Naive B cell (primary cell): ENCODE results near the gene TSHZ1. TPM values are rescaled to one million over a fixed set of nuclear protein-coding genes. Genes with fewer than 3 reads are reported as not detected.
A peak's percentile ranks its signal among the peaks of the same experiment; 100 is the strongest.
"Not testable (repeated sequence)": the region's sequence is repeated elsewhere in the genome, so short reads cannot be mapped to it uniquely, and the experiment has no call there.

Experiments
- ATAC-seq, 2 donors: fragments of 150-1000 bp; cut with Tn5 transposase; 2 replicates each; pipeline ENCODE4 v1.10.0; 2021; ENCODE audit warnings: low read depth in 2 of 2, mild to moderate bottlenecking in 2 of 2, moderate library complexity in 2 of 2
- DNase-seq: peaks from one replicate; pipeline ENCODE4 v3.0.0; 2022
- H3K27ac Mint-ChIP-seq, 6 donors: one replicate each; pipeline ENCODE4 v1.8.0; 2020 to 2022; ENCODE audit warnings: mild to moderate bottlenecking in 6 of 6, mixed read lengths in 6 of 6, moderate library complexity in 5 of 6, inconsistent platforms in 2 of 6
- H3K27me3 Mint-ChIP-seq, 3 donors: one replicate each; pipeline ENCODE4 v1.8.0; 2021 to 2022; ENCODE audit warnings: mixed read lengths in 3 of 3, mild to moderate bottlenecking in 1 of 3
- H3K36me3 Mint-ChIP-seq, 2 donors: one replicate each; pipeline ENCODE4 v1.8.0; 2020 to 2022; ENCODE audit warnings: mixed read lengths in 2 of 2, inconsistent platforms in 1 of 2, mild to moderate bottlenecking in 1 of 2
- H3K4me1 Mint-ChIP-seq, 3 donors: one replicate each; pipeline ENCODE4 v1.8.0; 2020 to 2022; ENCODE audit warnings: mixed read lengths in 3 of 3, inconsistent platforms in 1 of 3, mild to moderate bottlenecking in 1 of 3, moderate library complexity in 1 of 3
- H3K4me3 Mint-ChIP-seq, 8 donors: one replicate each; pipeline ENCODE4 v1.8.0; 2020 to 2022; ENCODE audit warnings: mild to moderate bottlenecking in 8 of 8, mixed read lengths in 8 of 8, moderate library complexity in 8 of 8, inconsistent platforms in 2 of 8
- H3K9me3 Mint-ChIP-seq, 7 donors: one replicate each; pipeline ENCODE4 v1.8.0; 2020 to 2022; ENCODE audit warnings: mixed read lengths in 7 of 7, mild to moderate bottlenecking in 5 of 7, inconsistent platforms in 2 of 7, moderate library complexity in 1 of 7
- polyA plus RNA-seq, 6 donors: library from polyadenylated mRNA; unstranded; fragments of 300-500 nt; fragmentation: Illumina TruSeq; gene quantifications; one replicate each; pipeline ENCODE4 v1.2.3, GENCODE V29; 2021; ENCODE audit warnings: low read depth in 6 of 6

The TSHZ1 gene
- polyA plus RNA-seq, 6 donors from 2014 or later, result 0.41 to 2.2 (median 1.7) TPM

DNA sequence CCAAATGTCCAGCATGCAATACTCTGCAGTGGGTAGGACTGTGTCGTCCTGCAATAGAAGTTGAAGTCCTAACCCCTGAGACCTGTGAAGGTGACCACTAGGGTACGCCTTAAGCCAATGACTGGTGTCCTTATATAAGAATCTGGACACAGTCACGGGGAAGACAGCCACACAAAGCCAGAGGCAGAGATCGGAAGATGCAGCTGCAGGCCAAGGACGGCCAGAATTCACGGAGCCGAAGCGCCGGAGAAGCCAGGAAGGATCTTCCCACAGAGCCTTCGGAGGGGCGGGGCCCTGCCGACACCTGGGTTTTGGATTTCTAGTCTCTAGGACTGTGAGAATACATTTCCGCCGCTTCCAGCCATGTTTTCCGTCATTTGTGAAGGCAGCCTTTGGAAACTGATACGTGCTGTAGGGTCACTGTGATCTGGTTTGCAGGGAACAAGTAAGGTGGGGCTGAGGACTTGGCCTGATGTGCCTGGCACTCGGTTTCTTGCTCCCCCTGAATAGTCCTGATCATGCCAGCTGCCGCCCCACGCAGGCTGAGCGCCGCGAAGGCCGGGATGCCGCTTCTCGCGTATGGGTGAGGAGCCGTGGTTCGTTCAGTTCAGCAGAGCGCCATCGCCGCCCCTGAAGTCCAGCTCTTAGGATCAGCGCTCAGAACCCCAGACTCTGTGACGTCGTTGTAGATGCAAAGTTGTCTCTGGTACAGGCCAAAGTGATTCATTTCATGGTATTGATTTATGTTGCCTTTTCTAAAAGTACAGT lies 40.4 kb upstream of the TSHZ1 start:
- DNase-seq (no peak), ATAC-seq (no peak)
- Mint-ChIP-seq H3K36me3 (no peaks in the 10 kb centered on the region), H3K9me3 (no peaks in the 10 kb centered on the region), H3K4me1 (peaks cover 12 to 19% (median 15%) of the 10 kb centered on the region in 3 donors), H3K4me3 (no peak overlapping the region), H3K27me3 (peaks cover 10 to 13% (median 11%) of the 10 kb centered on the region in 3 donors), H3K27ac (no peak overlapping the region)

- H3K4me1 Mint-ChIP-seq, result peaks cover 12 to 19% (median 15%) of the 10 kb centered on the region in 3 donors
- H3K9me3 Mint-ChIP-seq, result no peaks in the 10 kb centered on the region
- H3K27me3 Mint-ChIP-seq, result peaks cover 10 to 13% (median 11%) of the 10 kb centered on the region in 3 donors
- H3K27ac Mint-ChIP-seq, result no peak overlapping the region
- no peak overlapping the region for H3K4me3 Mint-ChIP-seq
- ATAC-seq (no peak), DNase-seq (no peak)
- no peaks in the 10 kb centered on the region for H3K36me3 Mint-ChIP-seq
Observed at GRCh38 chr18:75170916-75171315, 39.7 kb upstream of the TSHZ1 start.

- ATAC-seq (peak; percentile 7 to 21), DNase-seq (no peak)
- Mint-ChIP-seq H3K9me3 (no peaks in the 10 kb centered on the region), H3K4me1 (peaks cover 12 to 19% (median 15%) of the 10 kb centered on the region in 3 donors), H3K27ac (peak overlapping the region in 3 of 6 donors; percentile 35 to 88 (median 86)), H3K27me3 (peaks cover 0 to 4% (median under 1%) of the 10 kb centered on the region in 3 donors), H3K4me3 (no peak overlapping the region), H3K36me3 (no peaks in the 10 kb centered on the region)
Observed at GRCh38 chr18:75172299-75173124, 38.1 kb upstream of the TSHZ1 start.

DNA sequence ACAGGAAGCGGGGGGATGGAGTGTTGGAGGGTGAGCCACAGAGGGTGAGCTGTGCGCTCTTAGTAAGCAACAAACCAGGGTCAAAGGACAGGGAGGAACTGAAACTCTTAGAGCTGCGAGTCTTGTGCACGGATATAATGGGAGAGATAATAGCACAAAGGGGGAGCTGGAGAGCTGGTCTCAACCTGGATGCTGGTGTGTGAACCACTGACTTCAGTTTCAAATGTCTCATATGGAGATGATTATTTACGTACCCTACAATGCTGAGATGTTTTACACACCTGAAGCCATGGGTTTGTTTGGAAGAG lies 37.5 kb upstream of the TSHZ1 start:
- DNase-seq (peak; percentile 29), ATAC-seq (peak; percentile 90 to 93)
- Mint-ChIP-seq H3K36me3 (no peaks in the 10 kb centered on the region), H3K27me3 (peaks cover 0 to 4% (median 0%) of the 10 kb centered on the region in 3 donors), H3K27ac (peak overlapping the region in 2 of 6 donors; percentile 35 to 88), H3K4me1 (peaks cover 12 to 19% (median 15%) of the 10 kb centered on the region in 3 donors), H3K4me3 (no peak overlapping the region), H3K9me3 (no peaks in the 10 kb centered on the region)

DNA sequence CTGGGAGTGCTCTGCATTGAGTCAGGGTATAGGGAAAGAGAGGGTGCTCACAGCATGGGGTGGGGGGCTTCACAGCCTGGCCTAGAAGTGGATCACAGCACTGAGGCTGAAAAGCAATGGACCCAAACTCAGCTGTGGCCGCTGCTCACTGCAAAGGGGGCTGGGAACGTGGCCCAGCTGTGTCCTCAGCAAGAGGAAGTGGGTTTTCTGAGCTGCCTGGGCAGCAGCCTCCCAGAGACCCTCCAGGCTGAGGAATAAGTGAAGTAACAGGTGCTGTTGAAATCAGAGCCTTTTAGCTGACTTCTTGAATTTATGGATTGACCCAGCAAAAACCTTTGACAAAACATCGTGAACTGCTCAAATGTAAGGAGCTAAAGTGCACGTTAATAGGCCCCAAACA lies 36.9 kb upstream of the TSHZ1 start:
- no peak for ATAC-seq
- Mint-ChIP-seq H3K36me3 (no peaks in the 10 kb centered on the region), H3K27ac (peak overlapping the region in 2 of 6 donors; percentile 14 to 46)

GRCh38 chr18:75176849-75177248 lies 33.7 kb upstream of the TSHZ1 start:
- DNase-seq (no peak), ATAC-seq (no peak)
- Mint-ChIP-seq H3K4me1 (peaks cover 12 to 19% (median 15%) of the 10 kb centered on the region in 3 donors), H3K9me3 (no peaks in the 10 kb centered on the region), H3K4me3 (no peak overlapping the region), H3K27me3 (peaks cover 0 to 11% (median 0%) of the 10 kb centered on the region in 3 donors), H3K27ac (no peak overlapping the region), H3K36me3 (no peaks in the 10 kb centered on the region)

More for the DNA sequence above, 36.9 kb upstream of the TSHZ1 start:
- Mint-ChIP-seq H3K4me1 (peaks cover 12 to 19% (median 15%) of the 10 kb centered on the region in 3 donors), H3K4me3 (no peak overlapping the region), H3K27me3 (peaks cover 0 to 4% (median 0%) of the 10 kb centered on the region in 3 donors), H3K9me3 (no peaks in the 10 kb centered on the region)
- no peak for DNase-seq

- no peak overlapping the region for H3K27ac Mint-ChIP-seq
- H3K36me3 Mint-ChIP-seq, result no peaks in the 10 kb centered on the region
- H3K4me3 Mint-ChIP-seq, result peak overlapping the region in 1 of 8 donors; percentile 60
- H3K9me3 Mint-ChIP-seq, result peaks cover 0 to 5% (median 0%) of the 10 kb centered on the region in 7 donors
- H3K27me3 Mint-ChIP-seq, result peaks cover 0 to 15% (median 0%) of the 10 kb centered on the region in 3 donors
- H3K4me1 Mint-ChIP-seq, result peaks cover 2 to 9% (median 4%) of the 10 kb centered on the region in 3 donors
- DNase-seq (no peak), ATAC-seq (no peak)
Observed at GRCh38 chr18:75178376-75178775, 32.2 kb upstream of the TSHZ1 start.

GRCh38 chr18:75179819-75180600 lies 30.6 kb upstream of the TSHZ1 start:
- no peaks in the 10 kb centered on the region for H3K36me3 Mint-ChIP-seq
- DNase-seq, result no peak
- peaks cover 0 to 18% (median 6%) of the 10 kb centered on the region in 3 donors for H3K27me3 Mint-ChIP-seq
- no peak overlapping the region for H3K4me3 Mint-ChIP-seq
- H3K9me3 Mint-ChIP-seq, result peaks cover 0 to 5% (median 0%) of the 10 kb centered on the region in 7 donors
- H3K27ac Mint-ChIP-seq, result peak overlapping the region in 3 of 6 donors; percentile 7 to 40 (median 9)
- no peaks in the 10 kb centered on the region for H3K4me1 Mint-ChIP-seq
- no peak for ATAC-seq

GRCh38 chr18:75183524-75183923 lies 27.1 kb upstream of the TSHZ1 start:
- DNase-seq, result no peak
- H3K36me3 Mint-ChIP-seq, result peaks cover 6 to 9% of the 10 kb centered on the region in 2 donors
- no peaks in the 10 kb centered on the region for H3K4me1 Mint-ChIP-seq
- H3K27me3 Mint-ChIP-seq, result peaks cover 16 to 33% (median 19%) of the 10 kb centered on the region in 3 donors
- no peak overlapping the region for H3K4me3 Mint-ChIP-seq
- peaks cover 0 to 9% (median 0%) of the 10 kb centered on the region in 7 donors for H3K9me3 Mint-ChIP-seq
- no peak for ATAC-seq
- no peak overlapping the region for H3K27ac Mint-ChIP-seq

- DNase-seq, result no peak
Observed at GRCh38 chr18:75183973-75184493, 26.6 kb upstream of the TSHZ1 start.

GRCh38 chr18:75185460-75185859 lies 25.1 kb upstream of the TSHZ1 start:
- H3K9me3 Mint-ChIP-seq, result peaks cover 0 to 9% (median 0%) of the 10 kb centered on the region in 7 donors
- no peak for DNase-seq
- ATAC-seq, result no peak
- H3K4me3 Mint-ChIP-seq, result no peak overlapping the region
- H3K27ac Mint-ChIP-seq, result peak overlapping the region in 2 of 6 donors; percentile 56 to 72
- H3K4me1 Mint-ChIP-seq, result no peaks in the 10 kb centered on the region
- H3K27me3 Mint-ChIP-seq, result peaks cover 16 to 33% (median 19%) of the 10 kb centered on the region in 3 donors
- peaks cover 6 to 9% of the 10 kb centered on the region in 2 donors for H3K36me3 Mint-ChIP-seq

More at GRCh38 chr18:75183973-75184493, 26.6 kb upstream of the TSHZ1 start:
- H3K4me3 Mint-ChIP-seq, result no peak overlapping the region
- ATAC-seq, result no peak
- peaks cover 6 to 9% of the 10 kb centered on the region in 2 donors for H3K36me3 Mint-ChIP-seq
- peaks cover 16 to 33% (median 19%) of the 10 kb centered on the region in 3 donors for H3K27me3 Mint-ChIP-seq
- H3K9me3 Mint-ChIP-seq, result peaks cover 0 to 9% (median 0%) of the 10 kb centered on the region in 7 donors
- H3K27ac Mint-ChIP-seq, result no peak overlapping the region
- H3K4me1 Mint-ChIP-seq, result no peaks in the 10 kb centered on the region

- not testable (repeated sequence) for DNase-seq, H3K27ac Mint-ChIP-seq, H3K4me3 Mint-ChIP-seq, ATAC-seq, H3K4me1 Mint-ChIP-seq, H3K36me3 Mint-ChIP-seq, H3K9me3 Mint-ChIP-seq
- peaks cover 12 to 33% (median 16%) of the 10 kb centered on the region in 3 donors for H3K27me3 Mint-ChIP-seq
Observed at GRCh38 chr18:75187702-75188101, 22.9 kb upstream of the TSHZ1 start.
